C4-2B (cell line): ENCODE data around the gene RPEL1.
"Not testable (repeated sequence)": the region's sequence is repeated elsewhere in the genome, so short reads cannot be mapped to it uniquely, and the experiment has no call there.

Source experiments
- H3K27ac ChIP-seq: fragments of 450-650 bp; 2 replicates; pipeline ENCODE4 v1.5.1; 2017
- CTCF ChIP-seq: fragments of 450-650 bp; conservative IDR thresholded peaks from 2 replicates; pipeline ENCODE4 v1.5.1; 2017; ENCODE audit warnings: mild to moderate bottlenecking
- ZFX ChIP-seq: fragments of 450-650 bp; IDR thresholded peaks from 2 replicates; pipeline ENCODE4 v1.6.1; 2017

The RPEL1 gene

GRCh38 chr10:103245587-103245986, at the start of gene RPEL1:
Gene RPEL1, plus strand, starts transcription at chr10:103245887. Its CDS starts 110 bp downstream, at chr10:103245997.
- not testable (repeated sequence) for H3K27ac ChIP-seq

GRCh38 chr10:103196516-103196915, 49.2 kb upstream of the RPEL1 start:
- TF ChIP-seq CTCF (no peak), ZFX (no peak)
- H3K27ac ChIP-seq: no peak overlapping the region

- TF ChIP-seq ZFX (no peak), CTCF (no peak)
- no peak overlapping the region for H3K27ac ChIP-seq
Observed at GRCh38 chr10:103197174-103197573, 48.5 kb upstream of the RPEL1 start.

- TF ChIP-seq ZFX (no peak), CTCF (no peak)
- no peak overlapping the region for H3K27ac ChIP-seq
Observed at GRCh38 chr10:103197903-103198302, 47.8 kb upstream of the RPEL1 start.

GRCh38 chr10:103198648-103199047, 47.0 kb upstream of the RPEL1 start:
- no peak for TF ChIP-seq CTCF
- TF ChIP-seq ZFX: no peak
- H3K27ac ChIP-seq: no peak overlapping the region

GRCh38 chr10:103199488-103199887, 46.2 kb upstream of the RPEL1 start:
- TF ChIP-seq ZFX (no peak), CTCF (no peak)
- no peak overlapping the region for H3K27ac ChIP-seq

GRCh38 chr10:103202319-103202718, 43.4 kb upstream of the RPEL1 start:
- TF ChIP-seq ZFX (no peak), CTCF (no peak)
- H3K27ac ChIP-seq: peak overlapping the region; percentile 29; the same call in 1 of the 2 replicates

- TF ChIP-seq CTCF (no peak), ZFX (no peak)
- H3K27ac ChIP-seq: no peak overlapping the region
Observed at GRCh38 chr10:103203466-103203865, 42.2 kb upstream of the RPEL1 start.
